HG03139 (cell line): Measurements from ENCODE around the gene TRMT61A.
"Not testable (repeated sequence)": the region's sequence is repeated elsewhere in the genome, so short reads cannot be mapped to it uniquely, and the experiment has no call there.

ENCODE experiments used
- ATAC-seq: cut with Tn5 transposase; IDR thresholded peaks from one replicate; pipeline ENCODE4 v1.9.1; 2021; ENCODE audit not compliant: unreplicated experiment

Gene TRMT61A

DNA sequence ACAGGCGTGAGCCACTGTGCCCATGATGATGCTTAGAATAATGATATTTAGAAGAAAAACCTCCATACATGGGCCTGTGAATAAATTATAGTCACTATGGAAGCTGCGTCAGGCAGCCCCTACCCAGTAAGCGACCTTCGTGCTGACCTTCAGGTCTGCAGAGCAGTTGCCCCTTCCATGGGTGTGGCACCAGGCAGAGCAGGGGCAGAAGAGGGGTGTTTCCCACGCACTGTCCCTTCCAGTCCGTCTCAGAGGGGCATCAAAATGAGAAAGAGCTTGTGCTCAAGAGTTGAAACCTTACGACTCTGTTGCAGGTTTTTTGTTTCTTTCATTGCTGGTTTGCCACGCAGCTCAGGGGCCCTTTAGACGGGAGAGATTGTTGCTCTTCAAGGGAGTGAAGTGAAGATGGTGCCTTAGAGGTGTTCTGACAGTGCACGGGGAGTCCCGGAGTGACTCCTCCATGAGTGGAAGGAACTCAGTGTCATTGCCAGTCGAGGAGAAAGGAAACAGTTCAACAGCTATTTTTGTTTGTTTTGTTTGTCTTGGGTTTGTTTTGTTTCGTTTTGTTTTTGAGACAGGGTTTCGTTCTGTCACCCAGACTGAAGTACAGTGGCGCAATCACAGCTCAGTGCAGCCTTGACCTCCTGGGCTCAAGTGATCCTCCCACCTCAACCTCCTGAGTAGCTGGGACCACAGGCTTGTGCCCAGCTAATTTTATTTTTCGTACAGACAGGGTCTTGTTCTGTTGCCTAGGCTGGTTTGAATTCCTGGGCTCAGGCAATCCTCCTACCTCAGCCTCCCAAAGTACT is 20.3 kb upstream of the TRMT61A start:
- ATAC-seq: no peak

GRCh38 chr14:103509864-103510723 is 18.9 kb upstream of the TRMT61A start:
- no peak for ATAC-seq

DNA sequence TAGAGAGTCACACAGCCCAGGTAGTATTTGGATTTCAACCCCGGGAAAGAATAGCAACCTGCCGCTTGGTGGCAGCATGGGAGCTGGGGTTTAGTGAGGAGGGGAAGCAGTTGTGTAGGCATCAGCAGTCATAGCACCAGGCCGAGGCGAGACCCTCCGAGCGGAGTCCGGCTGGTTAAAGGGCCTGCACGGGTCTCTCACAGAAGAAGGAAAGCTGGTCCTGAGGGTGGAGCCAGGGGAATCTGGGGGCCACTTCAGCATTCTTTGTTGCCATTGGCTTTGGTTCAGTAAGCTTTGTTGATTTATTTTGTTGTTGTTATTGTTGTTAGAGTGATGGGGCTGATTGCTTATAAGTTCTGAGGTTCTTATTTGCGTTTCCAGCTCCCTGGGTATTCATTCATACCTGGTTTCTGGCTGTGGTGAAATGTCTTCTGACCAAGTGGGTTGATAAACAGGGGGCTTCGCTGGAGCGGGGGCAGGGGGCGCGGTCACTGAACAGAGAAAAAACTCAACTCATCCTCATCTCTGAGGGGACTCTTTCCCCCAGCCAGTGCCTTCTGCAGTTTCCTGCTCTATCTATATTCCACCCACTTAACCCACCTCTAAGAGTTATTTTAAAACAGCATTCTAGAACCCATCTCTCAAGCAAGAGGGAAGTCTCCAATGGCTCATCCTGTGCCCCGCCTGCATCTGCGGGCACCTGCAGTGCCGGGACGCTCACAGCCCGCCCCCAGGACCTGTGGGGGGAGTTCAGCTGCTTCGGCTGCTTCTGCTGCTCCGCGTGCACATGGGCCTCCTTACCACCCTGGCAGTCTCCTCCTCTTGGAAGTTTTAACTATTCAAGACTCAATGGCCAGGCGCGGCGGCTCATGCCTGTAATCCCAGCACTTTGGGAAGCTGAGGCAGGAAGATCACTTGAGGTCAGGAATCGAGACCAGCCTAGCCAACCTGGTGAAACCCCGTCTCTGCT is 18.0 kb upstream of the TRMT61A start:
- no peak for ATAC-seq

DNA sequence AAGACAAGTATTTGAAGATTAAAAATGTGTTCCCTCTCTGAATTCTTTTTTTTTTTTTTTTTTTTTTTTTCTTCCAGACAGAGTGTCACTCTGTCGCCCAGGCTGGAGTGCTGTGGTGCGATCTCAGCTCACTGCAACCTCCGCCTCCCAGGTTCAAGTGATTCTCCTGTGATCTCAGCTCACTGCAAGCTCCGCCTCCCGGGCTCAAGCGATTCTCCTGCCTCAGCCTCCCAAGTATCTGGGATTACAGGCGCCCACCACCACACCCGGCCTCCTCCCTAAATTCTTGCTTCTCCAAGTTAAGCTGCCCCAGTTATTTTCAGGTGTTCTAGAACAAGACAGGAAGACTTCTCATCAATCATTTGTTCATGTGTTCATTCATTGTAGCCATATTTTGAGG is 16.8 kb upstream of the TRMT61A start:
- ATAC-seq: not testable (repeated sequence)

GRCh38 chr14:103512701-103513611 is 16.0 kb upstream of the TRMT61A start:
- no peak for ATAC-seq

GRCh38 chr14:103514596-103515421 is 14.2 kb upstream of the TRMT61A start:
- ATAC-seq: no peak

GRCh38 chr14:103516426-103517173 is 12.4 kb upstream of the TRMT61A start:
- ATAC-seq: no peak

DNA sequence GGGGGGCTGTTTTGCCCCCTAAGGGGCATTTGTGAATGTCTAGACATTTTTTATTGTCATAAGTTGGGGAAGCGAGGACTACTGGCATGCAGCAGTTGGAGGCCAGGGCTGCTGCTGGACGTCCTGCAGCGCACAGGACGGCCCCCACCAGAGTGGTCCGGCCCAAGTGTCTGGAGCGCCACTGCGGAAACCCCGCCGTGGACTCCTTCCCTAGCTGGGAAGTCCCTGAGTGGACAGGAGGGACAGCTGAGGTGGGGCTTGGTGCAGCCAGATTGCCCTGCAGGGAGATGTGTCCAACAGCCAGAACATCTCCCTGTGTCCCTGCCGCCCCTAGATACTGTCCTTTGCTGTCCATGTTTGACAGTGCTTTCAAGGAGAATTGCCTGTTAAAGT is 11.8 kb upstream of the TRMT61A start:
- ATAC-seq: no peak

DNA sequence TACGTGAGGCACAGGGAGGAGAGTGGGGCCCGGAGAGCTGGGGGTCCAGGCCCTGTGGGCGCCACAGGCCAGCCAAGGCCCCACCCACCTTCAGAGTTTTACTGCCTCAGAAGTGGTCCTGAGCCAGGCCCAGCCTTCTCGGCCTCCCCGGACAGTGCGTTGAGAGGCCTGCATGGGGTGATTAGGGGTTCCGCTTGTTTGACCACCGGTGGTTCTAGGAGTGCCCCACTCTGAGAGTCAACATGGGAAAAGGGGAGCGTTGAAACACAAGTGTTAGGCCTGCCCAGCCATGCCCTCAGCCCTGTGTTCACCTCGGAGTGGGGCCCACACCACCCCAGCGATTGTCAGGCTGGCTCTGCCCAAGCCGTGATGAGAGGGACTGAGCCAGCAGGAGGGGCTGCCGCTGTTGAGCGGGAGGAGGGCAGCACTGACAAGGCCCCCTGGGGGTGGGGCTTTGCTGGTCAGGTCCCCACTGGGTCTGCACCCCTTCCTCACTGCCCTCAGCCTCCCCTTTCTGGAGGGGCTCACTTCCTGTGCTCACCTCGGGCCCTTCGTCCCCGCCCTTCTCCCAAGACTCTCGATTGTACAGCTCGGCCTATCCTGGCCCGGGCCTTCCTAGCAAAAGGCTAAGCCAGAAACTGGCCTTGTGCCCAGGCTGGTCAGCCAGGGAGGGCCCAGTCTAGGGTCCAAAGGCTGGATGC is 11.1 kb upstream of the TRMT61A start:
- no peak for ATAC-seq

DNA sequence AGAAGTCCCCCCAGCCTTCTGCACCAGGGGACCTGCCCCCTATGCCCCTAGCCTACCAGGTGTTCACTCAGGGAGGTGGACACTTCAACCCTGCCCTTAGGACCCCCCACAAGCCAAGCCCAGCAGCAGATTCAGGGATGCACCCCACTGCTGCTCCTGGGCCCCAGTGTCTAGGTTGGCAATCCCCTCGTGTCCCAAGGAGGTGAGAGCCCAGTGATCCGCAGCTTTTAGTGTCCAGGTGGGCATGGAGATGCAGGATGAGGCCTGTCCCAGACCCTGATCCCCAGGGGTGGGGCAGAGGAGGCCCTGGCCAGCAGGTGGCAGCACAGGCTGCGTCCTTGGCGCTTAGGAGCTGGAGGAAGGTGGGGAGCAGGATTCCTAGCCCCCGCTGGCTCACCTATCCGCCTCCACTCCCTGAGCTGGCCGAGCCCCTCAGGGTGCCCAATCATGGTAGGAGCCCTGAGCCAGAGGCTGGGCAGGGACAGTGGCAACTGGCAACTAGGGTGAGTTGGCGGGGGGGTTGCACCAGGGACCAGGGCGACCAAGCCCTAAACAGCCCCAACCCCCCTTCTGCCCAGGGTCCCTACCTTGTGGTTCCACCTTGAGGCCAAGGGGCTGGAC is 10.5 kb upstream of the TRMT61A start:
- ATAC-seq: no peak

DNA sequence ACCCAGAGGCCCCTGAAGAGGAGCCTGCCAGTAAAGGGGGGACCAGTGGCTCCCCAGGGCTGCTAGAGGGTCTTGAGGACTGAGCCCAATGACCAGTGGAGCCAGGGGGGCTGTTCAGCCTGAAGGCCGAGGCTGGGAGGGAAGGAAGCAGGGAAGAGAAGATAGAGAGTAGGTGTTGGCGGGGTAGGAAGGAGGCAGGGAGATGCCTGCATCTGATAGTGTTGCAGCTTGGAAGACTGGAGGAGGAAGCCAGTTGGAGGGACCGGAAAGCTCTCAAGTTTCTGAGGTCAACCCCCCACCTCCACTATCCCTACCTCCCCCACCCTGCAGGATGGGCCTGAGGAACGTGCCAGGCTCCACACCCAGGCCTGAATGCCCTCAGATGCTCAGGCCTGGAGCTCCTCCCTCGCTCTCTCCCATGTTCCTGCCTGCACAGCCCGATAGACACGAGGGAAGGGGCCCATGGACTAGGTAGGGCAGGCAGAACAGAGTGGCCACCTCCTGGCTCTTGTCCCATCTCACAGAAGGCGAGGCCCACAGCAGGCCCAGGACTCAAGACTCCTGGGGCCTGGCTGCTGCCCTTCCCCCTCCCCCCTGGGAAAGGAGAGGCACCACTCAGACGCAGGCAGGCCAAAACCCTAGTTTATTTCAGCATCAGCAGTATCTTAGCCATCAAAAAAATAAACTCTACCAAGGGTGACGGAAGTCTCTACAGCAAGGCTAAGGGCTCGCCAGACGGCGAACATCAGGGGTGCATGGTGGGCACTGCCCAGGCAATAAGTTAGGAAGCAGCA is 9.8 kb upstream of the TRMT61A start:
- no peak for ATAC-seq

DNA sequence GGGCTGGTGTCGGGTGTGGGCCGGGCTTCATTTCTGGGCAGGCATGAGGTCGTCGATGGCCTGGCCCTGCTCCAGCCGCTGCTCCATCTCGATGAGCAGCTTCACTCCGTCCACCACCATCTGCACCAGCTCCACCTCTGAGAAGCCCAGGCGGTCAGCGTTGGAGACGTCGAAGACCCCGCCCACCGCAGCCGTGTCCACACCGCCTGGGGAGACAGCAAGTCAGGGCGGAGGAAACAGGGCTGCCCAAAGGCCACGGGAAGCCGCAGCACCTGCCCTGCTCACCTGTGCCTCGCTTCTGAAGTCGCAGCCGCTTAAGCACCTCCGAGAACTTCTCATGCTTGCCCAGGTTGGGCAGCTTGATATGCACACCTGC is 9.2 kb upstream of the TRMT61A start:
- no peak for ATAC-seq

DNA sequence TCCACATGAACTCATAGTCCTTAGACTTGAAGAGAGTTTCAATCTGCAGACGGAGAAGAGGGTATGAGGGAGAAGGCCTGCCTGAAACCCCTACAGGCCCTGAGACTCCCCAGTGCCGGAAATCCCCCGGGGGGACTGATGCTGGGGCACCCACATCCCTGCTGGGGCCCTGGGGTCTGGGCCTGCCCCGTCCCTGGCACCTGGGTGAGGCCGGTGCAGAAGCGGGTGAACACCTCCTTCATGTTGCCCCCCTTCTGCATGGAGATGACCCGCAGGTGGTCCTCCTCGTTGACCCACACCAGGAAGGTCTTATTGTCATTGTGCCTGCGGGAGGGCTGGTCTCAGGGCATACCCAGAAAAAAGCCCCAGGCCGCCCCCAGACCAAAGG is 8.7 kb upstream of the TRMT61A start:
- no peak for ATAC-seq

DNA sequence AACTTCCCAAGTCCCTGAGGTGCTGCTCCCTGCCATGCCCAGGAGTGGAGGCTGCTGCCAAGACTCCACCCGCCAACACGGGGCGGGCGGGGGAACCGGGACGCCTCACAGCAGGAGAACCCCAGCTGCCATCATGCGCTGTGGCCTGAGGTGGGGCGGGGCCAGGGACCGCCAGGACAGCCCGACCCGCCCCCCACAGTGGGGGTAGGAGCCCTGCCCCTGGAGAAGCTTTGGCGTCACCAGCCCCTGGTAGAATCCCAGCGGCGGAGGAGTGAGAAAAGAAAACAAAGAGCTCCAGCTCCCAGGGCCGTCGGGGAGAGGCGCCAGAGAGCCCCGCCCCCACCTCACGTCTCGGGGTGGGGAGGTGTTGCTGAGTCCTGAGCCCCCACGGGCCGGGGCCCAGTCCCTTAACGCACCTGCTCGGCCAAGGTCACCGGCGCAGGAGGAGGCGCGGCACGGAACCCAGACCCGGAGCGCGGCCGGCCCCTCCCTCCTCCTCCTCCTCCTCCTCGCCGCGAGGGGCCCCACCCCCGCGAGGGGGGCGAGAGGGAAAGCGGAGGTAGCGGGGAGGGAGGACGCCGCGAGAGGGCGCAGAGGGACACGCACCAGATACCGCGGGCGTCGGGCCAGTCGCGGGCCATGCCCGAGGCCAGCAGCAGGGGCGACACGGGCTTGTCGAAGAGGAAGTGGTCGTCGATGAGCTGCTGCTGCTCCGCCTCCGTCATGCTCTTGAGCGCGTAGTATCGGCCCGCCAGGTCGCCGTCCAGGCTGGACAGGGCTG is 8.1 kb upstream of the TRMT61A start:
- no peak for ATAC-seq

GRCh38 chr14:103521438-103521950 is 7.5 kb upstream of the TRMT61A start:
- ATAC-seq: no peak
